ENCODE data around the gene ADAM30. TPM values are rescaled to one million over a fixed set of nuclear protein-coding genes. Genes with fewer than 3 reads are reported as not detected.
A peak's percentile ranks its signal among the peaks of the same experiment; 100 is the strongest.

ADAM30 gene
- total RNA-seq, 1 experiment from 2014 or later, result not detected

DNA sequence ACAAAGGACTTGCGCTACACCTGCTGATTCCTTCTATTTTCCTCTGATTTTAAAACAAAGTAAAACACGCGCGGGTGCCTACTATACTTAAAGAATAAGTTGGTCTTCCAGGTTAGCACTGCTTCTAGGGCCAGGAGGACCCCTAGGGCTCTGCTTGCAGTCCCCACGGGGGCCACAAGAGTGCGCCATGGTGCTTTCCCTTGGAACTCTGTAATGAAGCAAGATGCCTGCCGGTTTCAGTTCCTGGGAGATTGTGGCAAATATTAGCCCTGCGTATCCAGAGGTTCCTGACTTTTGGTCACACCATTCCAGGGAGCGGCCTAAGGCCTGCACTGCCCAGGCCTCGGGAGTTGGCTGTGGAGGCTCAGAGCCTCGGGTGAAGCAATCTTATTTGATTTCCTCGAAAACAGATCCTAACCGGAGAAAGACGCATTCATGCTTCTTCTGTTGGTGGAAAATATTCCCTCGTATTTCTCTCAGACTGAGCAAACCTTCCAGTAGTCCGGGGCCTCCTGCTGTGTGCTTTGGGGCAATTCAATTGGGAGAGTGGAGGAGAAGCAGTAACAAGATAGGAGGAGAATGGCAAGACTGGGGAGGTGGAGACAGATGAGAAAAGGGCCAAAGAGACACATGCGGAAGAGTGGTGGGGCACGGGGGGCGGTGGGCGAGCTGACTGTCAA is 25.3 kb downstream of the ADAM30 start:
- TF ChIP-seq, protein P1, sequence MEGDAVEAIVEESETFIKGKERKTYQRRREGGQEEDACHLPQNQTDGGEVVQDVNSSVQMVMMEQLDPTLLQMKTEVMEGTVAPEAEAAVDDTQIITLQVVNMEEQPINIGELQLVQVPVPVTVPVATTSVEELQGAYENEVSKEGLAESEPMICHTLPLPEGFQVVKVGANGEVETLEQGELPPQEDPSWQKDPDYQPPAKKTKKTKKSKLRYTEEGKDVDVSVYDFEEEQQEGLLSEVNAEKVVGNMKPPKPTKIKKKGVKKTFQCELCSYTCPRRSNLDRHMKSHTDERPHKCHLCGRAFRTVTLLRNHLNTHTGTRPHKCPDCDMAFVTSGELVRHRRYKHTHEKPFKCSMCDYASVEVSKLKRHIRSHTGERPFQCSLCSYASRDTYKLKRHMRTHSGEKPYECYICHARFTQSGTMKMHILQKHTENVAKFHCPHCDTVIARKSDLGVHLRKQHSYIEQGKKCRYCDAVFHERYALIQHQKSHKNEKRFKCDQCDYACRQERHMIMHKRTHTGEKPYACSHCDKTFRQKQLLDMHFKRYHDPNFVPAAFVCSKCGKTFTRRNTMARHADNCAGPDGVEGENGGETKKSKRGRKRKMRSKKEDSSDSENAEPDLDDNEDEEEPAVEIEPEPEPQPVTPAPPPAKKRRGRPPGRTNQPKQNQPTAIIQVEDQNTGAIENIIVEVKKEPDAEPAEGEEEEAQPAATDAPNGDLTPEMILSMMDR (conservative IDR thresholded peaks at IDR 0.05; ENCODE audit: low read depth, low read length), result peak; percentile 97
- TF ChIP-seq EZH2phosphoT487 (IDR thresholded peaks at IDR 0.05; ENCODE audit: borderline replicate concordance, low read length), result no peak
- Histone ChIP-seq H4K20me1 (ENCODE audit: low read length) (no peaks in the 10 kb centered on the region), H3K79me2 (ENCODE audit: low read length) (no peaks in the 10 kb centered on the region), H3K9me3 (ENCODE audit: low read length) (no peaks in the 10 kb centered on the region), H3K9ac (ENCODE audit: low read length) (no peak overlapping the region), H3K27me3 (ENCODE audit: low read length) (no peaks in the 10 kb centered on the region), H3K27ac (ENCODE audit: low read length) (no peak overlapping the region), H3K4me2 (ENCODE audit: low read length) (peak overlapping the region; percentile 62), H3K9me2 (replicated peaks; ENCODE audit: low read length) (no peaks in the 10 kb centered on the region), H2AFZ (ENCODE audit: low read length) (peak overlapping the region; percentile 78), H3K4me3 (ENCODE audit: low read length) (no peak overlapping the region), H3F3A (ENCODE audit: low read length, unreplicated experiment) (no peaks in the 10 kb centered on the region), H3K4me1 (ENCODE audit: insufficient read depth, low read length) (peaks cover 17% of the 10 kb centered on the region), H3K36me3 (ENCODE audit: low read depth, low read length) (no peaks in the 10 kb centered on the region)
- peak; percentile 63 for ATAC-seq
- intact Hi-C loops (cut with micrococcal nuclease), result loop anchor here (1.0 to 10.0 kb wide), 4 partner anchors 62 to 274 kb away; no protein-coding TSS in a partner anchor
- DNase-seq, result peak; percentile 92
- BruUV-seq (replicated peaks), result no TSS peak
- ChIA-PET CTCF (interaction anchor here (0.9 kb wide), 1 partner anchor 74 kb away, joined by 5 read pairs; no protein-coding TSS in a partner anchor), POLR2A (ENCODE audit: unreplicated experiment) (no interaction called here)

DNA sequence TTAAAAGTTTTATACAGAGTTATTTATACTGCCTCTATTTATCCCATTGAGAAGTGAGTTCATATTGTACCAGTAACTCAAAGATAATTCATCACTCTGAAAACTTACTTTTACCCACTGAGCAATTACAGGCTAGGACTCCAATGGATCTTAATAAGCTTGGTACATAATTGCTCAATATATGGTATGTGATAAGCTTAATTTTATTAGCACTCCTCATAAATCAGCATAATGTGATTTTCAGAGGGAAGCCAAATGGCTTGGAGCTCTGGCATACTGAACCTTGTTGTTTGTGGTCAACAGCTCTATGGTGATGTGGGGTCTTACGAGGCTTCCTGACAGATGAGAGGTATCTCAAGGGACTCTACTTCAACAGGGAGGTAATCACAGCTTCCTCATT is 26.3 kb downstream of the ADAM30 start:
- no peaks in the 10 kb centered on the region for H3K36me3 ChIP-seq (ENCODE audit: low read depth, low read length)
- no peak overlapping the region for H3K27ac ChIP-seq (ENCODE audit: low read length)
- no peaks in the 10 kb centered on the region for H4K20me1 ChIP-seq (ENCODE audit: low read length)
- intact Hi-C loops (cut with micrococcal nuclease), result loop anchor here (2.0 to 10.0 kb wide), 3 partner anchors 77 to 275 kb away; no protein-coding TSS in a partner anchor
- TF ChIP-seq EZH2phosphoT487 (IDR thresholded peaks at IDR 0.05; ENCODE audit: borderline replicate concordance, low read length), result no peak
- TF ChIP-seq EZH2 (IDR thresholded peaks at IDR 0.05; ENCODE audit: low read length, unreplicated experiment), result no peak
- TF ChIP-seq, protein P1 (conservative IDR thresholded peaks at IDR 0.05; ENCODE audit: low read depth, low read length), result no peak
- peaks cover 17% of the 10 kb centered on the region for H3K4me1 ChIP-seq (ENCODE audit: insufficient read depth, low read length)
- no peaks in the 10 kb centered on the region for H3K9me2 ChIP-seq (replicated peaks; ENCODE audit: low read length)
- H3K27me3 ChIP-seq (ENCODE audit: low read length), result no peaks in the 10 kb centered on the region
- no peaks in the 10 kb centered on the region for H3K79me2 ChIP-seq (ENCODE audit: low read length)
- ChIA-PET POLR2A (ENCODE audit: unreplicated experiment) (no interaction called here), CTCF (interaction anchor here (1.4 kb wide), 1 partner anchor 61 kb away, joined by 4 read pairs; no protein-coding TSS in a partner anchor)
- H3K9me3 ChIP-seq (ENCODE audit: low read length), result no peaks in the 10 kb centered on the region
- no peaks in the 10 kb centered on the region for H3F3A ChIP-seq (ENCODE audit: low read length, unreplicated experiment)
- H3K9ac ChIP-seq (ENCODE audit: low read length), result no peak overlapping the region
- ATAC-seq (no peak), DNase-seq (no peak)
- no peak overlapping the region for H3K4me2 ChIP-seq (ENCODE audit: low read length)
- H2AFZ ChIP-seq (ENCODE audit: low read length), result no peak overlapping the region
- no TSS peak for BruUV-seq (replicated peaks)
- H3K4me3 ChIP-seq (ENCODE audit: low read length), result no peak overlapping the region

DNA sequence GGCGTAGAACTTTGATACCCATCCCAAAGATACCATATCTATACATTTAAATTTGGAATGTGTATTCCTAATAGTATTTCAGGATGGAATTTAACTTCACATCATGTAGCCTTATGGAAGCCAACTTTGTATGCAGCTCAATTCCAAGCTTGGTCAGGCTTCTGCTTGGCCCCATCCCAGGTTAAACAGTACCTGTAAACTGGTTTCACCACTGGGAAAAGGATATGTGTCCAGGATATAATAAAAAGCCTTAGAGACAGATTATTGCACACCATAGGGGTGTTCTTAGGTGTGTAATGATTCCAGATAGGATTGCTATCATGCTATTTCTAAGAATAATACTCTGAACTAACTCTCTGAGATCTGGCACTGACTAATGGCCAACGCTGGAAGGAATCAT is 28.1 kb downstream of the ADAM30 start:
- intact Hi-C loops (cut with micrococcal nuclease), result no loop called here
- Histone ChIP-seq H3K9ac (ENCODE audit: low read length) (no peak overlapping the region), H2AFZ (ENCODE audit: low read length) (no peak overlapping the region), H3K79me2 (ENCODE audit: low read length) (no peaks in the 10 kb centered on the region), H3K9me3 (ENCODE audit: low read length) (no peaks in the 10 kb centered on the region), H4K20me1 (ENCODE audit: low read length) (no peaks in the 10 kb centered on the region), H3K9me2 (replicated peaks; ENCODE audit: low read length) (no peaks in the 10 kb centered on the region), H3K4me3 (ENCODE audit: low read length) (no peak overlapping the region), H3K4me1 (ENCODE audit: insufficient read depth, low read length) (peaks cover 3% of the 10 kb centered on the region), H3K36me3 (ENCODE audit: low read depth, low read length) (no peaks in the 10 kb centered on the region), H3K4me2 (ENCODE audit: low read length) (no peak overlapping the region), H3F3A (ENCODE audit: low read length, unreplicated experiment) (no peaks in the 10 kb centered on the region), H3K27ac (ENCODE audit: low read length) (no peak overlapping the region), H3K27me3 (ENCODE audit: low read length) (no peaks in the 10 kb centered on the region)
- peak; percentile 22 for DNase-seq
- no peak for TF ChIP-seq EZH2phosphoT487 (IDR thresholded peaks at IDR 0.05; ENCODE audit: borderline replicate concordance, low read length)
- TF ChIP-seq, protein P1 (conservative IDR thresholded peaks at IDR 0.05; ENCODE audit: low read depth, low read length), result no peak
- no peak for TF ChIP-seq EZH2 (IDR thresholded peaks at IDR 0.05; ENCODE audit: low read length, unreplicated experiment)
- CTCF ChIA-PET, result no interaction called here
- no peak for ATAC-seq
- POLR2A ChIA-PET (ENCODE audit: unreplicated experiment), result no interaction called here
- BruUV-seq (replicated peaks), result no TSS peak
